Nephron (organoid): ENCODE results near the gene KRTAP9-9.

Experiments used
- H3K27ac Mint-ChIP-seq, 3 experiments: 2 replicates each; pipeline ENCODE4 v1.8.0; 2020; ENCODE audit warnings: mixed read lengths in 3 of 3, mild to moderate bottlenecking in 2 of 3, moderate library complexity in 1 of 3
- H3K27me3 Mint-ChIP-seq: 2 replicates; pipeline ENCODE4 v1.8.0; 2021; ENCODE audit warnings: low read depth, mild to moderate bottlenecking, moderate library complexity, mixed read lengths
- H3K36me3 Mint-ChIP-seq: 2 replicates; pipeline ENCODE4 v1.8.0; 2020; ENCODE audit warnings: low read depth, mixed read lengths
- H3K4me1 Mint-ChIP-seq: 2 replicates; pipeline ENCODE4 v1.8.0; 2020; ENCODE audit warnings: mixed read lengths
- H3K4me3 Mint-ChIP-seq, 3 experiments: 2 replicates each; pipeline ENCODE4 v1.8.0; 2020; ENCODE audit warnings: mild to moderate bottlenecking in 3 of 3, mixed read lengths in 3 of 3, moderate library complexity in 2 of 3
- H3K9me3 Mint-ChIP-seq: 2 replicates; pipeline ENCODE4 v1.8.0; 2020; ENCODE audit warnings: mixed read lengths
- CTCF ChIP-seq, 3 experiments: fragments of 200-600 bp; sonication (generic); IDR thresholded peaks; one replicate each; pipeline ENCODE4 v1.5.0; 2021; ENCODE audit warnings: antibody characterized with exemption in 3 of 3; ENCODE audit not compliant: unreplicated experiment in 3 of 3

Gene KRTAP9-9

GRCh38 chr17:41254861-41255260 is 323 bp upstream of the KRTAP9-9 start:
- Mint-ChIP-seq H3K4me1 (no peaks in the 10 kb centered on the region), H3K27me3 (peaks cover 75% of the 10 kb centered on the region), H3K4me3 (no peak overlapping the region), H3K27ac (no peak overlapping the region), H3K36me3 (no peaks in the 10 kb centered on the region), H3K9me3 (no peaks in the 10 kb centered on the region)
- no peak for TF ChIP-seq CTCF (IDR thresholded peaks at IDR 0.05; ENCODE audit: unreplicated experiment in 3 of 3)

GRCh38 chr17:41256291-41256685 is 1.1 kb downstream of the KRTAP9-9 start:
- Mint-ChIP-seq H3K27ac (no peak overlapping the region), H3K9me3 (peaks cover 3% of the 10 kb centered on the region), H3K36me3 (no peaks in the 10 kb centered on the region), H3K4me3 (no peak overlapping the region), H3K27me3 (peaks cover 74% of the 10 kb centered on the region), H3K4me1 (no peaks in the 10 kb centered on the region)
- TF ChIP-seq CTCF (IDR thresholded peaks at IDR 0.05; ENCODE audit: unreplicated experiment in 3 of 3) = no peak

- no peak for TF ChIP-seq CTCF (IDR thresholded peaks at IDR 0.05; ENCODE audit: unreplicated experiment in 3 of 3)
- H3K4me3 Mint-ChIP-seq = no peak overlapping the region
- H3K4me1 Mint-ChIP-seq = no peaks in the 10 kb centered on the region
- H3K27ac Mint-ChIP-seq = no peak overlapping the region
- peaks cover 3% of the 10 kb centered on the region for H3K9me3 Mint-ChIP-seq
- peaks cover 70% of the 10 kb centered on the region for H3K27me3 Mint-ChIP-seq
- no peaks in the 10 kb centered on the region for H3K36me3 Mint-ChIP-seq
Observed at GRCh38 chr17:41258406-41258805, 3.2 kb downstream of the KRTAP9-9 start.

GRCh38 chr17:41263212-41263611 is 8.0 kb downstream of the KRTAP9-9 start:
- H3K27ac Mint-ChIP-seq = no peak overlapping the region
- no peak overlapping the region for H3K4me3 Mint-ChIP-seq
- peaks cover 3% of the 10 kb centered on the region for H3K9me3 Mint-ChIP-seq
- peaks cover 50% of the 10 kb centered on the region for H3K27me3 Mint-ChIP-seq
- no peaks in the 10 kb centered on the region for H3K4me1 Mint-ChIP-seq
- no peak for TF ChIP-seq CTCF (IDR thresholded peaks at IDR 0.05; ENCODE audit: unreplicated experiment in 3 of 3)
- no peaks in the 10 kb centered on the region for H3K36me3 Mint-ChIP-seq

GRCh38 chr17:41264599-41264998 is 9.4 kb downstream of the KRTAP9-9 start:
- no peak for TF ChIP-seq CTCF (IDR thresholded peaks at IDR 0.05; ENCODE audit: unreplicated experiment in 3 of 3)
- Mint-ChIP-seq H3K36me3 (no peaks in the 10 kb centered on the region), H3K27ac (no peak overlapping the region), H3K27me3 (peaks cover 37% of the 10 kb centered on the region), H3K4me1 (no peaks in the 10 kb centered on the region), H3K4me3 (no peak overlapping the region), H3K9me3 (peaks cover 3% of the 10 kb centered on the region)

GRCh38 chr17:41265078-41265477 is 9.9 kb downstream of the KRTAP9-9 start, which contains the start of gene KRTAP9-6:
TSS of gene KRTAP9-6 (plus strand) at chr17:41265378. CDS start at chr17:41265378, 0 bp downstream.
- Mint-ChIP-seq H3K36me3 (no peaks in the 10 kb centered on the region), H3K4me3 (no peak within 1 kb of the TSS), H3K4me1 (no peaks in the 10 kb centered on the region), H3K27ac (no peak within 1 kb of the TSS), H3K27me3 (peaks cover 34% of the 10 kb centered on the region), H3K9me3 (peaks cover 3% of the 10 kb centered on the region)
- TF ChIP-seq CTCF (IDR thresholded peaks at IDR 0.05; ENCODE audit: unreplicated experiment in 3 of 3) = no peak
